OCI-LY7 (cell line): ENCODE results near the gene HEPACAM.

ENCODE experiments used
- CTCF ChIP-seq: fragments of 200-600 bp; sonication (generic); conservative IDR thresholded peaks from 2 replicates; pipeline ENCODE4 v1.5.1; 2014; ENCODE audit warnings: mild to moderate bottlenecking, antibody characterized with exemption, low read length, moderate library complexity, mixed read lengths
- EZH2phosphoT487 ChIP-seq: fragments of 200-600 bp; sonication (generic); IDR thresholded peaks from 2 replicates; pipeline ENCODE4 v1.6.1; 2018; ENCODE audit warnings: low read depth, borderline replicate concordance, mild to moderate bottlenecking, mixed run types, antibody characterized with exemption, low read length, moderate library complexity, mixed read lengths

- no peak for TF ChIP-seq CTCF
- no peak for TF ChIP-seq EZH2phosphoT487
Measured at GRCh38 chr11:124943741-124944140, 7.9 kb upstream of the HEPACAM start.
